ENCODE measurements around the gene RGS6.

RGS6 gene

GRCh38 chr14:72408020-72408419, 475.8 kb downstream of the RGS6 start:
- Histone ChIP-seq H3K27ac (no peak overlapping the region), H3K36me3 (replicated peaks) (no peaks in the 10 kb centered on the region), H3K4me3 (ENCODE audit: low read depth, low read length) (no peak overlapping the region), H3K27me3 (replicated peaks) (no peaks in the 10 kb centered on the region)
- in situ Hi-C loops (cut with HindIII; ENCODE audit: low pct_ligation_motif_present, low sequenced_read_pairs), result no loop called here
- DNase-seq, result no peak
- TF ChIP-seq CTCF (IDR thresholded peaks at IDR 0.05; ENCODE audit: low read depth, low read length, missing control alignments), result no peak

GRCh38 chr14:72409047-72409446, 476.8 kb downstream of the RGS6 start:
- Histone ChIP-seq H3K36me3 (replicated peaks) (no peaks in the 10 kb centered on the region), H3K27ac (no peak overlapping the region), H3K4me3 (ENCODE audit: low read depth, low read length) (no peak overlapping the region), H3K27me3 (replicated peaks) (no peaks in the 10 kb centered on the region)
- DNase-seq, result no peak
- in situ Hi-C loops (cut with HindIII; ENCODE audit: low pct_ligation_motif_present, low sequenced_read_pairs), result no loop called here
- no peak for TF ChIP-seq CTCF (IDR thresholded peaks at IDR 0.05; ENCODE audit: low read depth, low read length, missing control alignments)

GRCh38 chr14:72416081-72416849, 484.0 kb downstream of the RGS6 start:
- H3K4me3 ChIP-seq (ENCODE audit: low read depth, low read length), result no peak overlapping the region
- no peak for TF ChIP-seq CTCF (IDR thresholded peaks at IDR 0.05; ENCODE audit: low read depth, low read length, missing control alignments)
- H3K27ac ChIP-seq, result no peak overlapping the region
- no peak for DNase-seq
- in situ Hi-C loops (cut with HindIII; ENCODE audit: low pct_ligation_motif_present, low sequenced_read_pairs), result no loop called here
- no peaks in the 10 kb centered on the region for H3K27me3 ChIP-seq (replicated peaks)
- H3K36me3 ChIP-seq (replicated peaks), result no peaks in the 10 kb centered on the region

GRCh38 chr14:72416892-72417291, 484.7 kb downstream of the RGS6 start:
- no peak for TF ChIP-seq CTCF (IDR thresholded peaks at IDR 0.05; ENCODE audit: low read depth, low read length, missing control alignments)
- Histone ChIP-seq H3K27ac (no peak overlapping the region), H3K36me3 (replicated peaks) (no peaks in the 10 kb centered on the region), H3K27me3 (replicated peaks) (no peaks in the 10 kb centered on the region), H3K4me3 (ENCODE audit: low read depth, low read length) (no peak overlapping the region)
- DNase-seq, result no peak
- in situ Hi-C loops (cut with HindIII; ENCODE audit: low pct_ligation_motif_present, low sequenced_read_pairs), result no loop called here

GRCh38 chr14:72418806-72419205, 486.6 kb downstream of the RGS6 start:
- no peak for TF ChIP-seq CTCF (IDR thresholded peaks at IDR 0.05; ENCODE audit: low read depth, low read length, missing control alignments)
- Histone ChIP-seq H3K27ac (no peak overlapping the region), H3K36me3 (replicated peaks) (no peaks in the 10 kb centered on the region), H3K4me3 (ENCODE audit: low read depth, low read length) (no peak overlapping the region), H3K27me3 (replicated peaks) (no peaks in the 10 kb centered on the region)
- no peak for DNase-seq
- in situ Hi-C loops (cut with HindIII; ENCODE audit: low pct_ligation_motif_present, low sequenced_read_pairs), result no loop called here

Measured in brain microvascular endothelial cell (primary cell).